BE2C (cell line): ENCODE measurements around the gene ZNF33A.
"Not testable (repeated sequence)": the region's sequence is repeated elsewhere in the genome, so short reads cannot be mapped to it uniquely, and the experiment has no call there.

ENCODE experiments used
- DNase-seq: peaks from one replicate; pipeline ENCODE4 v3.0.0-alpha.2; 2020
- H3K27me3 ChIP-seq: fragments of 250-450 bp; sonication (Bioruptor Pico); 2 replicates; pipeline ENCODE4 v1.5.1; 2020; ENCODE audit warnings: mild to moderate bottlenecking
- H3K36me3 ChIP-seq: fragments of 250-450 bp; sonication (Bioruptor Pico); 2 replicates; pipeline ENCODE4 v1.5.1; 2020; ENCODE audit warnings: mild to moderate bottlenecking
- H3K4me1 ChIP-seq: fragments of 250-450 bp; sonication (Bioruptor Pico); 2 replicates; pipeline ENCODE4 v1.5.1; 2020
- H3K4me3 ChIP-seq: 2 replicates; pipeline ENCODE4 v1.5.1; 2011; ENCODE audit warnings: low read depth, low read length
- H3K9me3 ChIP-seq: fragments of 250-450 bp; sonication (Bioruptor Pico); 2 replicates; pipeline ENCODE4 v1.5.1; 2020
- TF ChIP-seq, protein P1 (sequence below): IDR thresholded peaks from 2 replicates; pipeline ENCODE4 v1.5.1; 2012; ENCODE audit warnings: mild to moderate bottlenecking, low read depth, low read length

Gene ZNF33A

DNA sequence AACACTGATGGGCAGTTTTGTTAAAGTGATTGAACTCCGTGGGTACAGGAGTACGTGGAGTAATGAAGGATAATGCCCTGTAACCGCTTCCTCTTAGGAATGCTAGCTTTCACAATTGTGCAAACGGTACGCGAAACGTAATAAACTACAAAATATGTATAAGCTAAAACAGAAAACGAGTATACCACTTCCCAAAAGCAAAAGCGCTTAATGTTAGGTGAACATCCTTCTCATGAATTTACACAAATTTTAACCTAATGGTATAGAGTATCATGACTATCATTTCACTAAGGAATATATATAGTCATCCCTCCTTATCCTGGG lies 33.6 kb upstream of the ZNF33A start:
- H3K4me1 ChIP-seq = no peaks in the 10 kb centered on the region
- DNase-seq = no peak
- H3K9me3 ChIP-seq = no peaks in the 10 kb centered on the region
- no peaks in the 10 kb centered on the region for H3K36me3 ChIP-seq
- TF ChIP-seq, protein P1, sequence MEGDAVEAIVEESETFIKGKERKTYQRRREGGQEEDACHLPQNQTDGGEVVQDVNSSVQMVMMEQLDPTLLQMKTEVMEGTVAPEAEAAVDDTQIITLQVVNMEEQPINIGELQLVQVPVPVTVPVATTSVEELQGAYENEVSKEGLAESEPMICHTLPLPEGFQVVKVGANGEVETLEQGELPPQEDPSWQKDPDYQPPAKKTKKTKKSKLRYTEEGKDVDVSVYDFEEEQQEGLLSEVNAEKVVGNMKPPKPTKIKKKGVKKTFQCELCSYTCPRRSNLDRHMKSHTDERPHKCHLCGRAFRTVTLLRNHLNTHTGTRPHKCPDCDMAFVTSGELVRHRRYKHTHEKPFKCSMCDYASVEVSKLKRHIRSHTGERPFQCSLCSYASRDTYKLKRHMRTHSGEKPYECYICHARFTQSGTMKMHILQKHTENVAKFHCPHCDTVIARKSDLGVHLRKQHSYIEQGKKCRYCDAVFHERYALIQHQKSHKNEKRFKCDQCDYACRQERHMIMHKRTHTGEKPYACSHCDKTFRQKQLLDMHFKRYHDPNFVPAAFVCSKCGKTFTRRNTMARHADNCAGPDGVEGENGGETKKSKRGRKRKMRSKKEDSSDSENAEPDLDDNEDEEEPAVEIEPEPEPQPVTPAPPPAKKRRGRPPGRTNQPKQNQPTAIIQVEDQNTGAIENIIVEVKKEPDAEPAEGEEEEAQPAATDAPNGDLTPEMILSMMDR = no peak
- H3K4me3 ChIP-seq = peak overlapping the region; percentile 69
- H3K27me3 ChIP-seq = no peaks in the 10 kb centered on the region

DNA sequence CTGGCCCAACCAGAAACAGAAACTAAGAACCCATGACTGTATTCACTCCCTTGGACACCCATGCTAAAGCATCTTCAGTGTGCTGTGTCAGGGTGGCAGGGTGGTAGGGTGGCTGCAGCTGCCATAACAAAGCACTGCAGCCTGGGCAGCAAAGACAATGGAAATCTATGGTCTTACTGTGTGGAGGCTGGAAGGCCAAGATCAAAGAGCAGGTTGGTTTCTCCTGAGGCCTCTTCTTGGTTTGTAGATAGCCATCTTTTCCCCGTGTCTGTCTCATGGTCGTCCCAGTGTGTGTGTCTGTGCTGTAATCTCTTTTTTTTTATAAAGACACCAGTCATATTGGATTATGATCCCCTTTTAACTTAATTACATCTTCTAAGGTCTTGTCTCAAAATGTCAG lies 18.8 kb upstream of the ZNF33A start:
- no peaks in the 10 kb centered on the region for H3K36me3 ChIP-seq
- H3K27me3 ChIP-seq = no peaks in the 10 kb centered on the region
- DNase-seq = no peak
- TF ChIP-seq, protein P1 = no peak
- no peaks in the 10 kb centered on the region for H3K4me1 ChIP-seq
- H3K4me3 ChIP-seq = no peak overlapping the region
- no peaks in the 10 kb centered on the region for H3K9me3 ChIP-seq

- Histone ChIP-seq H3K27me3 (no peaks in the 10 kb centered on the region), H3K9me3 (no peaks in the 10 kb centered on the region), H3K4me3 (no peak overlapping the region), H3K36me3 (no peaks in the 10 kb centered on the region), H3K4me1 (no peaks in the 10 kb centered on the region)
- TF ChIP-seq, protein P1 = no peak
- DNase-seq = no peak
These were observed 18.4 kb upstream of the ZNF33A start for GRCh38 chr10:37992083-37992482.

- not testable (repeated sequence) for DNase-seq, H3K4me1 ChIP-seq, H3K4me3 ChIP-seq, H3K27me3 ChIP-seq, H3K9me3 ChIP-seq, H3K36me3 ChIP-seq
These were observed 11.6 kb upstream of the ZNF33A start for GRCh38 chr10:37998920-37999319.

GRCh38 chr10:38000474-38000873 lies 10.0 kb upstream of the ZNF33A start:
- H3K27me3 ChIP-seq, DNase-seq, H3K4me1 ChIP-seq, H3K4me3 ChIP-seq, H3K9me3 ChIP-seq, H3K36me3 ChIP-seq: not testable (repeated sequence)

GRCh38 chr10:38003026-38003425 lies 7.4 kb upstream of the ZNF33A start:
- H3K4me1 ChIP-seq = no peaks in the 10 kb centered on the region
- no peaks in the 10 kb centered on the region for H3K27me3 ChIP-seq
- H3K4me3 ChIP-seq = no peak overlapping the region
- H3K9me3 ChIP-seq = no peaks in the 10 kb centered on the region
- no peak for DNase-seq
- TF ChIP-seq, protein P1 = no peak
- no peaks in the 10 kb centered on the region for H3K36me3 ChIP-seq

- Histone ChIP-seq H3K4me3 (no peak overlapping the region), H3K9me3 (no peaks in the 10 kb centered on the region), H3K36me3 (no peaks in the 10 kb centered on the region), H3K27me3 (no peaks in the 10 kb centered on the region), H3K4me1 (no peaks in the 10 kb centered on the region)
- TF ChIP-seq, protein P1 = no peak
- DNase-seq = no peak
These were observed 6.9 kb upstream of the ZNF33A start for GRCh38 chr10:38003588-38003987.
